ENCODE results near the gene ATP1B3. TPM values are rescaled to one million over a fixed set of nuclear protein-coding genes. Genes with fewer than 3 reads are reported as not detected.
"Not testable (repeated sequence)": the region's sequence is repeated elsewhere in the genome, so short reads cannot be mapped to it uniquely, and the experiment has no call there.

The ATP1B3 gene
- polyA plus RNA-seq, 4 donors: 174 to 406 (median 258) TPM

GRCh38 chr3:141960731-141961130 lies 84.3 kb downstream of the ATP1B3 start:
- no peak for DNase-seq
- 71 to 81% (median 80%) methylated on average over 3 of the region's 3 CpGs for WGBS, 3 donors
- Histone ChIP-seq H3K36me3 (ENCODE audit: control insufficient read depth in 3 of 3, insufficient read depth in 2 of 3, low read depth in 1 of 3, low read length in 3 of 3) (peaks cover 3 to 52% (median 9%) of the 10 kb centered on the region in 3 donors), H3K27ac (ENCODE audit: low read depth in 1 of 3, low read length in 2 of 3) (no peak overlapping the region), H3K9me3 (ENCODE audit: control insufficient read depth in 2 of 2, insufficient read depth in 1 of 2, low read depth in 1 of 2, low read length in 1 of 2) (no peaks in the 10 kb centered on the region), H3K4me3 (ENCODE audit: low read depth in 1 of 3, low read length in 3 of 3) (no peak overlapping the region), H3K4me1 (ENCODE audit: control insufficient read depth in 3 of 3, insufficient read depth in 2 of 3, low read depth in 1 of 3, low read length in 2 of 3) (no peaks in the 10 kb centered on the region), H3K27me3 (ENCODE audit: control insufficient read depth in 3 of 3, insufficient read depth in 3 of 3, low read length in 3 of 3) (no peaks in the 10 kb centered on the region)
- no peak for FAIRE-seq

GRCh38 chr3:141963301-141963700 lies 86.9 kb downstream of the ATP1B3 start:
- FAIRE-seq (no peak), DNase-seq (no peak)
- Histone ChIP-seq H3K27me3 (ENCODE audit: control insufficient read depth in 3 of 3, insufficient read depth in 3 of 3, low read length in 3 of 3) (no peaks in the 10 kb centered on the region), H3K4me3 (ENCODE audit: low read depth in 1 of 3, low read length in 3 of 3) (no peak overlapping the region), H3K36me3 (ENCODE audit: control insufficient read depth in 3 of 3, insufficient read depth in 2 of 3, low read depth in 1 of 3, low read length in 3 of 3) (peaks cover 2 to 51% (median 9%) of the 10 kb centered on the region in 3 donors), H3K4me1 (ENCODE audit: control insufficient read depth in 3 of 3, insufficient read depth in 2 of 3, low read depth in 1 of 3, low read length in 2 of 3) (no peaks in the 10 kb centered on the region), H3K27ac (ENCODE audit: low read depth in 1 of 3, low read length in 2 of 3) (no peak overlapping the region), H3K9me3 (ENCODE audit: control insufficient read depth in 2 of 2, insufficient read depth in 1 of 2, low read depth in 1 of 2, low read length in 1 of 2) (no peaks in the 10 kb centered on the region)
- 94 to 95% (median 94%) methylated on average over 4 of the region's 4 CpGs for WGBS, 3 donors

- 81 to 91% (median 88%) methylated on average over 1 of the region's 1 CpG for WGBS, 3 donors
- H3K36me3 ChIP-seq (ENCODE audit: control insufficient read depth in 3 of 3, insufficient read depth in 2 of 3, low read depth in 1 of 3, low read length in 3 of 3): peaks cover 2 to 48% (median 5%) of the 10 kb centered on the region in 3 donors
- no peaks in the 10 kb centered on the region for H3K27me3 ChIP-seq (ENCODE audit: control insufficient read depth in 3 of 3, insufficient read depth in 3 of 3, low read length in 3 of 3)
- H3K27ac ChIP-seq (ENCODE audit: low read depth in 1 of 3, low read length in 2 of 3): no peak overlapping the region
- H3K4me1 ChIP-seq (ENCODE audit: control insufficient read depth in 3 of 3, insufficient read depth in 2 of 3, low read depth in 1 of 3, low read length in 2 of 3): no peaks in the 10 kb centered on the region
- H3K4me3 ChIP-seq (ENCODE audit: low read depth in 1 of 3, low read length in 3 of 3): no peak overlapping the region
- FAIRE-seq: no peak
- no peak for DNase-seq
- H3K9me3 ChIP-seq (ENCODE audit: control insufficient read depth in 2 of 2, insufficient read depth in 1 of 2, low read depth in 1 of 2, low read length in 1 of 2): no peaks in the 10 kb centered on the region
These were observed 89.0 kb downstream of the ATP1B3 start for GRCh38 chr3:141965471-141965870.

- FAIRE-seq (no peak), DNase-seq (no peak)
- no peaks in the 10 kb centered on the region for H3K9me3 ChIP-seq (ENCODE audit: control insufficient read depth in 2 of 2, insufficient read depth in 1 of 2, low read depth in 1 of 2, low read length in 1 of 2)
- 85 to 93% (median 87%) methylated on average over 6 of the region's 6 CpGs for WGBS, 3 donors
- no peak overlapping the region for H3K27ac ChIP-seq (ENCODE audit: low read depth in 1 of 3, low read length in 2 of 3)
- H3K4me1 ChIP-seq (ENCODE audit: control insufficient read depth in 3 of 3, insufficient read depth in 2 of 3, low read depth in 1 of 3, low read length in 2 of 3): no peaks in the 10 kb centered on the region
- no peaks in the 10 kb centered on the region for H3K27me3 ChIP-seq (ENCODE audit: control insufficient read depth in 3 of 3, insufficient read depth in 3 of 3, low read length in 3 of 3)
- peaks cover 2 to 31% (median 2%) of the 10 kb centered on the region in 3 donors for H3K36me3 ChIP-seq (ENCODE audit: control insufficient read depth in 3 of 3, insufficient read depth in 2 of 3, low read depth in 1 of 3, low read length in 3 of 3)
- H3K4me3 ChIP-seq (ENCODE audit: low read depth in 1 of 3, low read length in 3 of 3): no peak overlapping the region
These were observed 93.3 kb downstream of the ATP1B3 start for GRCh38 chr3:141969711-141970110.

GRCh38 chr3:141971571-141971970 lies 95.1 kb downstream of the ATP1B3 start:
- Histone ChIP-seq H3K27me3 (ENCODE audit: control insufficient read depth in 3 of 3, insufficient read depth in 3 of 3, low read length in 3 of 3) (no peaks in the 10 kb centered on the region), H3K27ac (ENCODE audit: low read depth in 1 of 3, low read length in 2 of 3) (no peak overlapping the region), H3K9me3 (ENCODE audit: control insufficient read depth in 2 of 2, insufficient read depth in 1 of 2, low read depth in 1 of 2, low read length in 1 of 2) (no peaks in the 10 kb centered on the region), H3K4me3 (ENCODE audit: low read depth in 1 of 3, low read length in 3 of 3) (no peak overlapping the region), H3K4me1 (ENCODE audit: control insufficient read depth in 3 of 3, insufficient read depth in 2 of 3, low read depth in 1 of 3, low read length in 2 of 3) (no peaks in the 10 kb centered on the region), H3K36me3 (ENCODE audit: control insufficient read depth in 3 of 3, insufficient read depth in 2 of 3, low read depth in 1 of 3, low read length in 3 of 3) (peaks cover 2 to 37% (median 2%) of the 10 kb centered on the region in 3 donors)
- FAIRE-seq (no peak), DNase-seq (no peak)
- 95 to 100% (median 98%) methylated on average over 1 of the region's 1 CpG for WGBS, 3 donors

- WGBS, 3 donors: 90 to 98% (median 97%) methylated on average over 2 of the region's 2 CpGs
- Histone ChIP-seq H3K27me3 (ENCODE audit: control insufficient read depth in 3 of 3, insufficient read depth in 3 of 3, low read length in 3 of 3) (no peaks in the 10 kb centered on the region), H3K4me1 (ENCODE audit: control insufficient read depth in 3 of 3, insufficient read depth in 2 of 3, low read depth in 1 of 3, low read length in 2 of 3) (no peaks in the 10 kb centered on the region), H3K4me3 (ENCODE audit: low read depth in 1 of 3, low read length in 3 of 3) (no peak overlapping the region), H3K27ac (ENCODE audit: low read depth in 1 of 3, low read length in 2 of 3) (no peak overlapping the region), H3K36me3 (ENCODE audit: control insufficient read depth in 3 of 3, insufficient read depth in 2 of 3, low read depth in 1 of 3, low read length in 3 of 3) (peaks cover 1 to 34% (median 2%) of the 10 kb centered on the region in 3 donors), H3K9me3 (ENCODE audit: control insufficient read depth in 2 of 2, insufficient read depth in 1 of 2, low read depth in 1 of 2, low read length in 1 of 2) (no peaks in the 10 kb centered on the region)
- FAIRE-seq (no peak), DNase-seq (no peak)
These were observed 96.0 kb downstream of the ATP1B3 start for GRCh38 chr3:141972399-141972798.

GRCh38 chr3:141974777-141975176 lies 98.3 kb downstream of the ATP1B3 start:
- WGBS, 3 donors: 94 to 96% (median 96%) methylated on average over 8 of the region's 8 CpGs
- H3K4me1 ChIP-seq (ENCODE audit: control insufficient read depth in 3 of 3, insufficient read depth in 2 of 3, low read depth in 1 of 3, low read length in 2 of 3); H3K27ac ChIP-seq (ENCODE audit: low read depth in 1 of 3, low read length in 2 of 3); FAIRE-seq; H3K4me3 ChIP-seq (ENCODE audit: low read depth in 1 of 3, low read length in 3 of 3); H3K27me3 ChIP-seq (ENCODE audit: control insufficient read depth in 3 of 3, insufficient read depth in 3 of 3, low read length in 3 of 3); H3K9me3 ChIP-seq (ENCODE audit: control insufficient read depth in 2 of 2, insufficient read depth in 1 of 2, low read depth in 1 of 2, low read length in 1 of 2); DNase-seq: not testable (repeated sequence)
- H3K36me3 ChIP-seq (ENCODE audit: control insufficient read depth in 3 of 3, insufficient read depth in 2 of 3, low read depth in 1 of 3, low read length in 3 of 3): peaks cover 0 to 31% (median 2%) of the 10 kb centered on the region in 3 donors

Other genes starting within 250 kb of the ATP1B3 start
- gene RNF7, start 138.3 kb upstream of the ATP1B3 start, polyA plus RNA-seq: 100 to 1,000 TPM; 120 to 260 (median 167) TPM
- under 1 TPM in 1 of 4 donors, not detected in 3; 0.04 TPM for gene GRK7, start 113.2 kb upstream of the ATP1B3 start, polyA plus RNA-seq